GM12878 (cell line): Measurements from ENCODE around the gene PRG3. TPM values are rescaled to one million over a fixed set of nuclear protein-coding genes. Genes with fewer than 3 reads are reported as not detected.

Experiments
- ATAC-seq: fragments of 200-7000 bp; cut with Tn5 transposase; 3 replicates; pipeline ENCODE4 v1.9.1; 2020; ENCODE audit warnings: mild to moderate bottlenecking, moderate library complexity
- BruUV-seq: library from RNA; stranded (reverse); fragments of 400-500 nt; replicated peaks from 2 replicates; lab custom pipeline; 2021; lab: Mats Ljungman, UMichigan
- CTCF ChIA-PET: fragments of 300-600 bp; sonication (Branson Sonifier 250); formaldehyde crosslinking; extraction: SDS; loops from one replicate; lab custom pipeline; 2021; ENCODE audit warnings: inconsistent platforms; lab: Yijun Ruan, JAX
- POLR2A ChIA-PET: fragments of 350-600 bp; formaldehyde crosslinking; extraction: SDS; loops from one replicate; lab custom pipeline; 2021; ENCODE audit warnings: inconsistent platforms; lab: Charles Lee
- RAD21 ChIA-PET: fragments of 300-600 bp; sonication (Branson Sonifier 250); formaldehyde crosslinking; loops from one replicate; lab custom pipeline; 2023; ENCODE audit warnings: antibody characterized with exemption; ENCODE audit not compliant: unreplicated experiment; lab: Charles Lee
- SMC1A ChIA-PET: fragments of 300-600 bp; sonication (Branson Sonifier 250); formaldehyde crosslinking; loops from one replicate; lab custom pipeline; 2023; ENCODE audit not compliant: unreplicated experiment, uncharacterized antibody; lab: Charles Lee
- DNase-seq: peaks from one replicate; pipeline ENCODE4 v3.0.0-alpha.2; 2011; ENCODE audit warnings: low read depth, low spot score
- FAIRE-seq: peaks from 3 replicates; lab custom pipeline; 2011; peaks lifted over from hg19 to GRCh38; lab: Jason Lieb, UNC
- H2AFZ ChIP-seq: 2 replicates; pipeline ENCODE4 v1.6.0; 2011; ENCODE audit warnings: low read depth, low read length, control low read depth; ENCODE audit not compliant: control insufficient read depth
- H3K27ac ChIP-seq: 2 replicates; pipeline ENCODE4 v1.5.1; 2011; ENCODE audit warnings: control low read depth; ENCODE audit not compliant: control insufficient read depth, insufficient read depth
- H3K27me3 ChIP-seq, 2 experiments: replicated peaks in 1 of 2; 2 replicates each; pipeline versions ENCODE4 v1.6.0 to v1.6.1; 2011; ENCODE audit warnings: low read length in 1 of 2; ENCODE audit not compliant: control insufficient read depth in 2 of 2, insufficient read depth in 2 of 2
- H3K36me3 ChIP-seq, 2 experiments: 2 replicates each; pipeline ENCODE4 v1.5.1; 2011; ENCODE audit warnings: low read length in 1 of 2; ENCODE audit not compliant: control insufficient read depth in 2 of 2, insufficient read depth in 2 of 2
- H3K4me1 ChIP-seq: 2 replicates; pipeline ENCODE4 v1.6.1; 2011; ENCODE audit warnings: mild to moderate bottlenecking, low read length, moderate library complexity, mixed read lengths; ENCODE audit not compliant: control insufficient read depth, insufficient read depth
- H3K4me2 ChIP-seq: 2 replicates; pipeline ENCODE4 v1.6.0; 2011; ENCODE audit warnings: control low read depth; ENCODE audit not compliant: control insufficient read depth, insufficient read depth
- H3K4me3 ChIP-seq: fragments of 200-600 bp; sonication (generic); 2 replicates; pipeline ENCODE4 v1.5.1; 2016
- H3K79me2 ChIP-seq: 2 replicates; pipeline ENCODE4 v1.6.0; 2011; ENCODE audit warnings: low read length; ENCODE audit not compliant: control insufficient read depth, insufficient read depth
- H3K9ac ChIP-seq: 2 replicates; pipeline ENCODE4 v1.8.0; 2011; ENCODE audit warnings: low read length, control low read depth, mixed read lengths; ENCODE audit not compliant: control insufficient read depth, insufficient read depth
- H3K9me3 ChIP-seq: replicated peaks from 3 replicates; pipeline ENCODE4 v1.5.1; 2011; ENCODE audit warnings: mild to moderate bottlenecking, low read length; ENCODE audit not compliant: control insufficient read depth, insufficient read depth
- H4K20me1 ChIP-seq: 2 replicates; pipeline ENCODE4 v1.6.0; 2011; ENCODE audit not compliant: control insufficient read depth, insufficient read depth
- ASH2L ChIP-seq: fragments of 300-600, 200-600 bp; sonication (generic); IDR thresholded peaks from 2 replicates; pipeline ENCODE4 v1.6.1; 2017; ENCODE audit warnings: low read depth, mild to moderate bottlenecking, borderline replicate concordance
- MEF2B ChIP-seq: fragments of 450-650 bp; IDR thresholded peaks from 2 replicates; pipeline ENCODE4 v1.6.1; 2018; ENCODE audit warnings: mild to moderate bottlenecking, moderate library complexity; ENCODE audit not compliant: partially characterized antibody, poor library complexity, severe bottlenecking
- NFYA ChIP-seq: IDR thresholded peaks from 2 replicates; pipeline ENCODE4 v1.6.1; 2011; ENCODE audit warnings: low read depth, mild to moderate bottlenecking, low read length, improper control_type of control experiment, borderline replicate concordance
- POU2F2 ChIP-seq: IDR thresholded peaks from 3 replicates; pipeline ENCODE4 v1.6.1; 2011; ENCODE audit warnings: low read depth, mild to moderate bottlenecking, low read length, borderline replicate concordance
- SUZ12 ChIP-seq: fragments of 200-600 bp; sonication (generic); IDR thresholded peaks from one replicate; pipeline ENCODE4 v1.6.1; 2018; ENCODE audit warnings: antibody characterized with exemption, mild to moderate bottlenecking; ENCODE audit not compliant: unreplicated experiment
- ZBED1 ChIP-seq: IDR thresholded peaks from 2 replicates; pipeline ENCODE4 v1.6.1; 2016; ENCODE audit warnings: borderline replicate concordance
- ZNF217 ChIP-seq: fragments of 450-650 bp; IDR thresholded peaks from 2 replicates; pipeline ENCODE4 v1.6.1; 2017; ENCODE audit warnings: antibody characterized with exemption, mild to moderate bottlenecking
- WGBS: methylation state at CpG from one replicate; pipeline ENCODE4 v1.1.6; 2016; ENCODE audit warnings: low lambda C conversion rate; ENCODE audit not compliant: insufficient replicate concordance, insufficient coverage; ENCODE audit errors: missing lambda C conversion rate; 5-methylcytosine and 5-hydroxymethylcytosine counted together
- in situ Hi-C: fragments of 300-500 bp; cut with MboI; formaldehyde crosslinking; loops from 9 replicates; pipeline ENCODE4 v1.14.3; 2018; ENCODE audit warnings: mixed read lengths
- intact Hi-C: fragments of 100-400 bp; cut with micrococcal nuclease; formaldehyde crosslinking; loops from one replicate; pipeline ENCODE4 v1.14.2; 2022; ENCODE audit not compliant: unreplicated experiment
- polyA plus RNA-seq, 11 experiments: library from polyadenylated mRNA; depleted of rRNA in 4 of 11; unstranded in 6 of 11; stranded (reverse) in 5 of 11; fragments of >200 nt; fragmentation: Nextera tagmentation in 4 of 11; fragmentation: Illumina TruSeq in 1 of 11; extraction: Ambion mirVana in 4 of 11; extraction: Trizol in 1 of 11; gene quantifications; 1 replicate in 1 of 11; 2 replicates in 10 of 11; pipeline versions ENCODE4 v1.2.1 to v1.2.3, GENCODE V29; 2011 to 2016; ENCODE audit warnings: inconsistent platforms in 2 of 11, missing spikeins in 2 of 11, low read depth in 1 of 11
- total RNA-seq, 4 experiments: library from RNA; depleted of rRNA in 3 of 4; stranded (reverse); fragments of >200 nt in 3 of 4; fragmentation: Illumina TruSeq in 1 of 4; extraction: Trizol in 1 of 4; gene quantifications; 2 replicates each; pipeline versions ENCODE4 v1.2.1 to v1.2.3, GENCODE V29; 2013 to 2021
- TF ChIP-seq, protein P1 (sequence below): fragments of 450-650 bp; IDR thresholded peaks from 2 replicates; pipeline ENCODE4 v1.6.1; 2017; ENCODE audit warnings: low read depth, mild to moderate bottlenecking, moderate library complexity

PRG3 gene
- total and polyA plus RNA-seq, 10 of the 15 experiments (the other 5 are each of a cell fraction or from before 2014, with no cell fraction given), result not detected

DNA sequence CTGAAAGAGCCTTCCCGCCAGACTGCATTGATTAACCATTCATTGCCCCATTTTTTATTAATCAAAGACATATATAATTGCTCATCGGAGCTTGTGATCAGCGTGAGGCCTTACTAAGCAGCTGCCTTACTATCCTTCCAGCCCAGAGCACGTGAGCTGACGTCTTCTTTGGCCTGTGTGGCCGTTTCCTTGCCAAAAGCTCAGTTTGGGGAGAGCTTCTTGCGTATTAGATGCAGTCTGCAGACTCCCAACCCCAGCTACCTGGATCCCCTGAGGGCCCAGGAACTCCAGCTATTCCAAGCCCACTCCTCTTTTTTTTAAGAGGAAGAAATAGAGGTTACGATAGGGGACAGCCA lies 46.8 kb upstream of the PRG3 start:
- ChIA-PET RAD21 (interaction anchor here (1.0 to 1.8 kb wide), 4 partner anchors 11 to 56 kb away, joined by 3 to 4 read pairs (median 3); no protein-coding TSS in a partner anchor), POLR2A (interaction anchor here (0.7 to 0.9 kb wide), 2 partner anchors 33 to 105 kb away, joined by 3 read pairs; partner anchors contain the start of gene RTN4RL2), SMC1A (interaction anchor here (0.7 to 1.5 kb wide), 6 partner anchors 21 to 99 kb away, joined by 3 to 4 read pairs (median 3); no protein-coding TSS in a partner anchor)
- no peak for FAIRE-seq
- no peak overlapping the region for H3K27ac ChIP-seq
- H3K4me2 ChIP-seq, result peak overlapping the region; percentile 17; the same call in 1 of the 2 replicates
- H3K9me3 ChIP-seq, result no peaks in the 10 kb centered on the region
- BruUV-seq, result no TSS peak
- H3K79me2 ChIP-seq, result peaks cover 43% of the 10 kb centered on the region
- DNase-seq, result no peak
- H3K4me3 ChIP-seq, result no peak overlapping the region
- H3K4me1 ChIP-seq, result peaks cover 36% of the 10 kb centered on the region
- in situ Hi-C loops, result no loop called here
- H3K9ac ChIP-seq, result no peak overlapping the region
- TF ChIP-seq MEF2B, result no peak
- TF ChIP-seq, all 136 proteins: peak for 0
- Histone ChIP-seq H3K36me3 (peaks cover 8 to 11% of the 10 kb centered on the region in 2 experiments; a peak in 3 of 4 replicates), H4K20me1 (no peaks in the 10 kb centered on the region), H3K27me3 (no peaks in the 10 kb centered on the region), H2AFZ (no peak overlapping the region)
- intact Hi-C loops, result loop anchor here (5.0 kb wide), 1 partner anchor 50 kb away; no protein-coding TSS in a partner anchor
- CTCF ChIA-PET, result interaction anchor here (0.8 to 3.9 kb wide), 7 partner anchors 29 to 99 kb away, joined by 3 to 15 read pairs (median 7); partner anchors contain the start of gene RTN4RL2
- WGBS, result 95% methylated on average over 8 of the region's 8 CpGs
- no peak for ATAC-seq

DNA sequence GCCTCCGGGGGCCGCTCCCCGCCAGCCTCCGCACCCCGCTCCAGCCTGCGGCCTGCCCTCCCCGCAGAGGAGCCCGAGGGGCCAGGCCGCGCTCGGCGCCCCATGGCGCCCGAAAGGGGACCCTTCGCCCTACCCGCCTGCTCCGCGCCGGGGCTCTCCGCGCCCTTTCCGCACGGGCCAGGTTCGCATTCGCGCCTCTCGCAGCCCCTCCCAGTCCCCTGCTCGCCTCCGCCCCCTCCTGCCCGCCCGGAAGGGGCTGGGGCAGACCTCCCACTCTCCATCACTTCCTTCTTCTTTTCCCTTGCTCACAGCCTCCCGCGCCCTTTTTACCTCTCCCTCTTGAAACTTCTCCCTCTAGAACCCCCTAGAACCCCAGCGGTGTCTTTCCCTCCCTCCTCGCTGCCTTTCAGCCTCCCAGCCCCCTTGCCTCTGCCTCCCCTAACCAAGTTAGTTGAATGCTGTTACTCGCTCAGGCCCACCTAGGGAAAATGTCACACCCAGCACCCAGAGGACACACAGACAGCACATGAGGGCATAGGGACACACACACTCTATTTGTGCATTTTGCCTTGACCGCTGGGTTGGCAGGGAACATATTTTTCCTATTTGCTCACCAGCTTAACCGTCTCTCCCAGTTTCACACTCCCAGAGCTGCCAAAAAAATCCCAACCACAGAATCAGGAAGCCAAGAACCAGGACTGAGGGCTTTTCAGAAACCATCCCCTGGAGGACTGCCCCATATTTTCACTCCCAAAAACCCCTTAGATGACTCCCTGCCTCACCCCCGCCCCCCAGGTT lies 46.2 kb upstream of the PRG3 start, which contains the start of gene SLC43A3:
Gene SLC43A3, minus strand, starts transcription at position 193 of the 798 bp plus-strand sequence. CDS start 949 bp downstream, outside the sequence.
- intact Hi-C loops (loop anchor here (5.0 kb wide), 1 partner anchor 50 kb away; no protein-coding TSS in a partner anchor), in situ Hi-C loops (no loop called here)
- ChIA-PET POLR2A (interaction anchor here (0.7 to 3.3 kb wide), 6 partner anchors 11 to 104 kb away, joined by 3 to 22 read pairs (median 7); partner anchors contain the start of genes RTN4RL2 and TNKS1BP1), CTCF (interaction anchor here (0.7 to 3.9 kb wide), 8 partner anchors 29 to 102 kb away, joined by 3 to 15 read pairs (median 6); partner anchors contain the start of gene RTN4RL2), RAD21 (interaction anchor here (1.0 to 3.3 kb wide), 7 partner anchors 10 to 101 kb away, joined by 3 to 14 read pairs (median 3); no protein-coding TSS in a partner anchor), SMC1A (interaction anchor here (0.7 to 1.5 kb wide), 9 partner anchors 21 to 100 kb away, joined by 3 to 5 read pairs (median 3); no protein-coding TSS in a partner anchor)
- FAIRE-seq, result peak; percentile 78
- peak within 1 kb of the TSS; percentile 94 for H3K9ac ChIP-seq
- peak within 1 kb of the TSS; percentile 97 for H3K27ac ChIP-seq
- H3K9me3 ChIP-seq, result no peaks in the 10 kb centered on the region
- WGBS, result 5% methylated on average over 28 of the region's 39 CpGs
- H2AFZ ChIP-seq, result peak within 1 kb of the TSS; percentile 68
- BruUV-seq, result TSS peak; percentile 84
- no peaks in the 10 kb centered on the region for H4K20me1 ChIP-seq
- peaks cover 8 to 11% of the 10 kb centered on the region in 2 experiments; a peak in 3 of 4 replicates for H3K36me3 ChIP-seq
- peak; percentile 80 for ATAC-seq
- peak; percentile 41 for DNase-seq
- H3K79me2 ChIP-seq, result peaks cover 49% of the 10 kb centered on the region
- peak within 1 kb of the TSS; percentile 99 for H3K4me2 ChIP-seq
- H3K4me3 ChIP-seq, result peak within 1 kb of the TSS; percentile 88
- peaks cover 31% of the 10 kb centered on the region for H3K4me1 ChIP-seq
- no peaks in the 10 kb centered on the region for H3K27me3 ChIP-seq
- TF ChIP-seq ASH2L (no peak), SUZ12 (no peak), NFYA (no peak), POU2F2 (peak; percentile 63; the same call in 2 of the 3 replicates), ZNF217 (no peak), ZBED1 (0 out of 2 replicates have a peak, but pooled peaks have one; percentile 14)
- TF ChIP-seq, protein P1, sequence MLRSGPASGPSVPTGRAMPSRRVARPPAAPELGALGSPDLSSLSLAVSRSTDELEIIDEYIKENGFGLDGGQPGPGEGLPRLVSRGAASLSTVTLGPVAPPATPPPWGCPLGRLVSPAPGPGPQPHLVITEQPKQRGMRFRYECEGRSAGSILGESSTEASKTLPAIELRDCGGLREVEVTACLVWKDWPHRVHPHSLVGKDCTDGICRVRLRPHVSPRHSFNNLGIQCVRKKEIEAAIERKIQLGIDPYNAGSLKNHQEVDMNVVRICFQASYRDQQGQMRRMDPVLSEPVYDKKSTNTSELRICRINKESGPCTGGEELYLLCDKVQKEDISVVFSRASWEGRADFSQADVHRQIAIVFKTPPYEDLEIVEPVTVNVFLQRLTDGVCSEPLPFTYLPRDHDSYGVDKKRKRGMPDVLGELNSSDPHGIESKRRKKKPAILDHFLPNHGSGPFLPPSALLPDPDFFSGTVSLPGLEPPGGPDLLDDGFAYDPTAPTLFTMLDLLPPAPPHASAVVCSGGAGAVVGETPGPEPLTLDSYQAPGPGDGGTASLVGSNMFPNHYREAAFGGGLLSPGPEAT, result peak; percentile 74; the same call in 1 of the 2 replicates
